GM12878 (cell line): ENCODE measurements around the gene NFU1. TPM values are rescaled to one million over a fixed set of nuclear protein-coding genes. Genes with fewer than 3 reads are reported as not detected.
A peak's percentile ranks its signal among the peaks of the same experiment; 100 is the strongest.

Experiments used
- ATAC-seq: fragments of 200-7000 bp; cut with Tn5 transposase; 3 replicates; pipeline ENCODE4 v1.9.1; 2020; ENCODE audit warnings: mild to moderate bottlenecking, moderate library complexity
- BruUV-seq: library from RNA; stranded (reverse); fragments of 400-500 nt; replicated peaks from 2 replicates; lab custom pipeline; 2021; lab: Mats Ljungman, UMichigan
- CTCF ChIA-PET: fragments of 300-600 bp; sonication (Branson Sonifier 250); formaldehyde crosslinking; extraction: SDS; loops from one replicate; lab custom pipeline; 2021; ENCODE audit warnings: inconsistent platforms; lab: Yijun Ruan, JAX
- POLR2A ChIA-PET: fragments of 350-600 bp; formaldehyde crosslinking; extraction: SDS; loops from one replicate; lab custom pipeline; 2021; ENCODE audit warnings: inconsistent platforms; lab: Charles Lee
- RAD21 ChIA-PET: fragments of 300-600 bp; sonication (Branson Sonifier 250); formaldehyde crosslinking; loops from one replicate; lab custom pipeline; 2023; ENCODE audit warnings: antibody characterized with exemption; ENCODE audit not compliant: unreplicated experiment; lab: Charles Lee
- SMC1A ChIA-PET: fragments of 300-600 bp; sonication (Branson Sonifier 250); formaldehyde crosslinking; loops from one replicate; lab custom pipeline; 2023; ENCODE audit not compliant: unreplicated experiment, uncharacterized antibody; lab: Charles Lee
- DNase-seq: peaks from one replicate; pipeline ENCODE4 v3.0.0-alpha.2; 2011; ENCODE audit warnings: low read depth, low spot score
- FAIRE-seq: peaks from 3 replicates; lab custom pipeline; 2011; peaks lifted over from hg19 to GRCh38; lab: Jason Lieb, UNC
- H2AFZ ChIP-seq: 2 replicates; pipeline ENCODE4 v1.6.0; 2011; ENCODE audit warnings: low read depth, low read length, control low read depth; ENCODE audit not compliant: control insufficient read depth
- H3K27ac ChIP-seq: 2 replicates; pipeline ENCODE4 v1.5.1; 2011; ENCODE audit warnings: control low read depth; ENCODE audit not compliant: control insufficient read depth, insufficient read depth
- H3K27me3 ChIP-seq, 2 experiments: replicated peaks in 1 of 2; 2 replicates each; pipeline versions ENCODE4 v1.6.0 to v1.6.1; 2011; ENCODE audit warnings: low read length in 1 of 2; ENCODE audit not compliant: control insufficient read depth in 2 of 2, insufficient read depth in 2 of 2
- H3K36me3 ChIP-seq, 2 experiments: 2 replicates each; pipeline ENCODE4 v1.5.1; 2011; ENCODE audit warnings: low read length in 1 of 2; ENCODE audit not compliant: control insufficient read depth in 2 of 2, insufficient read depth in 2 of 2
- H3K4me1 ChIP-seq: 2 replicates; pipeline ENCODE4 v1.6.1; 2011; ENCODE audit warnings: mild to moderate bottlenecking, low read length, moderate library complexity, mixed read lengths; ENCODE audit not compliant: control insufficient read depth, insufficient read depth
- H3K4me2 ChIP-seq: 2 replicates; pipeline ENCODE4 v1.6.0; 2011; ENCODE audit warnings: control low read depth; ENCODE audit not compliant: control insufficient read depth, insufficient read depth
- H3K4me3 ChIP-seq: fragments of 200-600 bp; sonication (generic); 2 replicates; pipeline ENCODE4 v1.5.1; 2016
- H3K79me2 ChIP-seq: 2 replicates; pipeline ENCODE4 v1.6.0; 2011; ENCODE audit warnings: low read length; ENCODE audit not compliant: control insufficient read depth, insufficient read depth
- H3K9ac ChIP-seq: 2 replicates; pipeline ENCODE4 v1.8.0; 2011; ENCODE audit warnings: low read length, control low read depth, mixed read lengths; ENCODE audit not compliant: control insufficient read depth, insufficient read depth
- H3K9me3 ChIP-seq: replicated peaks from 3 replicates; pipeline ENCODE4 v1.5.1; 2011; ENCODE audit warnings: mild to moderate bottlenecking, low read length; ENCODE audit not compliant: control insufficient read depth, insufficient read depth
- H4K20me1 ChIP-seq: 2 replicates; pipeline ENCODE4 v1.6.0; 2011; ENCODE audit not compliant: control insufficient read depth, insufficient read depth
- GABPA ChIP-seq: IDR thresholded peaks from 2 replicates; pipeline ENCODE4 v1.6.1; 2014; ENCODE audit warnings: antibody characterized with exemption, low read depth, mild to moderate bottlenecking, inconsistent platforms
- JUNB ChIP-seq: IDR thresholded peaks from 2 replicates; pipeline ENCODE4 v1.6.1; 2016; ENCODE audit warnings: antibody characterized with exemption, mild to moderate bottlenecking
- RUNX3 ChIP-seq: IDR thresholded peaks from 2 replicates; pipeline ENCODE4 v1.6.1; 2012; ENCODE audit warnings: low read length, inconsistent platforms
- WGBS: methylation state at CpG from one replicate; pipeline ENCODE4 v1.1.6; 2016; ENCODE audit warnings: low lambda C conversion rate; ENCODE audit not compliant: insufficient replicate concordance, insufficient coverage; ENCODE audit errors: missing lambda C conversion rate; 5-methylcytosine and 5-hydroxymethylcytosine counted together
- in situ Hi-C: fragments of 300-500 bp; cut with MboI; formaldehyde crosslinking; loops from 9 replicates; pipeline ENCODE4 v1.14.3; 2018; ENCODE audit warnings: mixed read lengths
- intact Hi-C: fragments of 100-400 bp; cut with micrococcal nuclease; formaldehyde crosslinking; loops from one replicate; pipeline ENCODE4 v1.14.2; 2022; ENCODE audit not compliant: unreplicated experiment
- polyA plus RNA-seq, 11 experiments: library from polyadenylated mRNA; depleted of rRNA in 4 of 11; unstranded in 6 of 11; stranded (reverse) in 5 of 11; fragments of >200 nt; fragmentation: Nextera tagmentation in 4 of 11; fragmentation: Illumina TruSeq in 1 of 11; extraction: Ambion mirVana in 4 of 11; extraction: Trizol in 1 of 11; gene quantifications; 1 replicate in 1 of 11; 2 replicates in 10 of 11; pipeline versions ENCODE4 v1.2.1 to v1.2.3, GENCODE V29; 2011 to 2016; ENCODE audit warnings: inconsistent platforms in 2 of 11, missing spikeins in 2 of 11, low read depth in 1 of 11
- total RNA-seq, 4 experiments: library from RNA; depleted of rRNA in 3 of 4; stranded (reverse); fragments of >200 nt in 3 of 4; fragmentation: Illumina TruSeq in 1 of 4; extraction: Trizol in 1 of 4; gene quantifications; 2 replicates each; pipeline versions ENCODE4 v1.2.1 to v1.2.3, GENCODE V29; 2013 to 2021
- TF ChIP-seq, protein P1 (sequence below): IDR thresholded peaks from 2 replicates; pipeline ENCODE4 v1.6.1; 2012; ENCODE audit warnings: low read length, inconsistent platforms
- TF ChIP-seq, protein P2 (sequence below): fragments of 450-650 bp; IDR thresholded peaks from 2 replicates; pipeline ENCODE4 v1.6.1; 2017; ENCODE audit warnings: borderline replicate concordance

The NFU1 gene
- total and polyA plus RNA-seq, 10 of the 15 experiments (the other 5 are each of a cell fraction or from before 2014, with no cell fraction given): 27.3 to 86.0 (median 41.5) TPM

DNA sequence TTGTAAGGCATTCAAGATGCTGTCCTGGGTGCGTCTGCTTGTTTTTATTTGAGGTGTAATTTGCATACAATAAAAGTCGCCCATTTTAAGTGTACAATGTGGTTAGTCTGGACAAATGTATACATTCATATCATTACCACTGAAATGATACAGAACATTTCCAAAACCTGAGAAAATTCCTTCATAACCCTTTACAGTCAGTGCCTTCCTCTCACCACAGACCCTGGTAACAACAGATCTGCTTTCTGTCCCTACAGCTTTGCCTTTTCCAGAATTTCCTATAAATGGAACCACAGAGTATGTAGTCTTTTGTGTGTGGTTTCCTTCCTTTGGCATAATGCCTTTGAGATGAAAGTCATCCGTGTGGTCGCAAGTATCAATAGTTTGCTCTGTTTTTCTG is 45.8 kb upstream of the NFU1 start:
- POLR2A ChIA-PET: no interaction called here
- TF ChIP-seq, protein P1, sequence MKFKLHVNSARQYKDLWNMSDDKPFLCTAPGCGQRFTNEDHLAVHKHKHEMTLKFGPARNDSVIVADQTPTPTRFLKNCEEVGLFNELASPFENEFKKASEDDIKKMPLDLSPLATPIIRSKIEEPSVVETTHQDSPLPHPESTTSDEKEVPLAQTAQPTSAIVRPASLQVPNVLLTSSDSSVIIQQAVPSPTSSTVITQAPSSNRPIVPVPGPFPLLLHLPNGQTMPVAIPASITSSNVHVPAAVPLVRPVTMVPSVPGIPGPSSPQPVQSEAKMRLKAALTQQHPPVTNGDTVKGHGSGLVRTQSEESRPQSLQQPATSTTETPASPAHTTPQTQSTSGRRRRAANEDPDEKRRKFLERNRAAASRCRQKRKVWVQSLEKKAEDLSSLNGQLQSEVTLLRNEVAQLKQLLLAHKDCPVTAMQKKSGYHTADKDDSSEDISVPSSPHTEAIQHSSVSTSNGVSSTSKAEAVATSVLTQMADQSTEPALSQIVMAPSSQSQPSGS: peak; percentile 36; the same call in 1 of the 2 replicates
- no peak for TF ChIP-seq GABPA
- TF ChIP-seq, protein P2, sequence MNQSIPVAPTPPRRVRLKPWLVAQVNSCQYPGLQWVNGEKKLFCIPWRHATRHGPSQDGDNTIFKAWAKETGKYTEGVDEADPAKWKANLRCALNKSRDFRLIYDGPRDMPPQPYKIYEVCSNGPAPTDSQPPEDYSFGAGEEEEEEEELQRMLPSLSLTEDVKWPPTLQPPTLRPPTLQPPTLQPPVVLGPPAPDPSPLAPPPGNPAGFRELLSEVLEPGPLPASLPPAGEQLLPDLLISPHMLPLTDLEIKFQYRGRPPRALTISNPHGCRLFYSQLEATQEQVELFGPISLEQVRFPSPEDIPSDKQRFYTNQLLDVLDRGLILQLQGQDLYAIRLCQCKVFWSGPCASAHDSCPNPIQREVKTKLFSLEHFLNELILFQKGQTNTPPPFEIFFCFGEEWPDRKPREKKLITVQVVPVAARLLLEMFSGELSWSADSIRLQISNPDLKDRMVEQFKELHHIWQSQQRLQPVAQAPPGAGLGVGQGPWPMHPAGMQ: no peak
- peak; percentile 65 for TF ChIP-seq RUNX3
- TF ChIP-seq JUNB: no peak
- RAD21 ChIA-PET: no interaction called here
- Histone ChIP-seq H3K27ac (no peak overlapping the region), H3K9me3 (no peaks in the 10 kb centered on the region), H3K79me2 (no peaks in the 10 kb centered on the region), H3K4me3 (no peak overlapping the region), H3K4me2 (no peak overlapping the region), H4K20me1 (no peaks in the 10 kb centered on the region), H3K36me3 (no peaks in the 10 kb centered on the region; a peak in 2 of 4 replicates), H3K9ac (no peak overlapping the region), H3K4me1 (peaks cover 4% of the 10 kb centered on the region; the same call in 1 of the 2 replicates), H3K27me3 (no peaks in the 10 kb centered on the region), H2AFZ (no peak overlapping the region)
- no TSS peak for BruUV-seq
- SMC1A ChIA-PET: interaction anchor here (1.1 kb wide), 1 partner anchor 9 kb away, joined by 5 read pairs; no protein-coding TSS in a partner anchor
- in situ Hi-C loops (no loop called here), intact Hi-C loops (no loop called here)
- CTCF ChIA-PET: interaction anchor here (1.0 kb wide), 1 partner anchor 82 kb away, joined by 3 read pairs; no protein-coding TSS in a partner anchor
- FAIRE-seq (no peak), ATAC-seq (peak; percentile 57), DNase-seq (no peak)
- 50% methylated on average over 4 of the region's 4 CpGs for WGBS
